CD14-positive monocyte (primary cell): ENCODE data around the gene C5orf58. TPM values are rescaled to one million over a fixed set of nuclear protein-coding genes. Genes with fewer than 3 reads are reported as not detected.

Experiments
- DNase-seq, 3 donors: peaks; one replicate each; pipeline ENCODE4 v3.0.0-alpha.2; 2011 to 2022
- H2AFZ ChIP-seq: 2 replicates; pipeline ENCODE4 v1.6.0; 2012; ENCODE audit warnings: mild to moderate bottlenecking, low read depth, low read length, inconsistent platforms; ENCODE audit not compliant: insufficient read depth, poor library complexity, severe bottlenecking
- H3K27ac ChIP-seq, 2 donors: 1 replicate in 1 of 2; 2 replicates in 1 of 2; pipeline ENCODE4 v1.5.1; 2012 to 2013; ENCODE audit warnings: low read length in 2 of 2, control low read depth in 1 of 2, inconsistent platforms in 1 of 2, low read depth in 1 of 2, mild to moderate bottlenecking in 1 of 2
- H3K27me3 ChIP-seq, 2 donors: one replicate each; pipeline versions ENCODE4 v1.6.0 to v1.6.1; 2011 to 2013; ENCODE audit warnings: low read length in 2 of 2; ENCODE audit not compliant: control insufficient read depth in 2 of 2, insufficient read depth in 2 of 2
- H3K36me3 ChIP-seq, 2 donors: replicated peaks in 1 of 2; 1 replicate in 1 of 2; 2 replicates in 1 of 2; pipeline versions ENCODE4 v1.5.1 to v1.6.1; 2012 to 2013; ENCODE audit warnings: low read length in 2 of 2, control low read depth in 1 of 2, inconsistent platforms in 1 of 2, mild to moderate bottlenecking in 1 of 2; ENCODE audit not compliant: insufficient read depth in 2 of 2, control insufficient read depth in 1 of 2
- H3K4me1 ChIP-seq, 2 donors: 1 replicate in 1 of 2; 2 replicates in 1 of 2; pipeline versions ENCODE4 v1.5.1 to v1.6.1; 2012 to 2013; ENCODE audit warnings: low read length in 2 of 2, control low read depth in 1 of 2, inconsistent platforms in 1 of 2, mild to moderate bottlenecking in 1 of 2, moderate library complexity in 1 of 2; ENCODE audit not compliant: insufficient read depth in 2 of 2, control insufficient read depth in 1 of 2
- H3K4me2 ChIP-seq: replicated peaks from 2 replicates; pipeline ENCODE3; 2012; ENCODE audit warnings: low read length, moderate library complexity, mild to moderate bottlenecking; ENCODE audit not compliant: poor library complexity, severe bottlenecking; ENCODE audit errors: extremely low read depth
- H3K4me3 ChIP-seq, 3 experiments: fragments of 200-600 bp in 1 of 3; sonication (generic) in 1 of 3; replicated peaks in 1 of 3; 1 replicate in 2 of 3; 2 replicates in 1 of 3; pipeline ENCODE4 v1.5.1; 2011 to 2013; ENCODE audit warnings: low read length in 3 of 3, mild to moderate bottlenecking in 3 of 3, control low read depth in 2 of 3, low read depth in 2 of 3, inconsistent platforms in 1 of 3, moderate library complexity in 1 of 3
- H3K79me2 ChIP-seq: 2 replicates; pipeline ENCODE4 v1.6.0; 2012; ENCODE audit warnings: mild to moderate bottlenecking, control low read depth, inconsistent platforms, low read length, moderate library complexity; ENCODE audit not compliant: insufficient read depth
- H3K9ac ChIP-seq: 2 replicates; pipeline ENCODE4 v1.6.0; 2017; ENCODE audit warnings: low read length, mild to moderate bottlenecking; ENCODE audit not compliant: insufficient read depth, poor library complexity, severe bottlenecking
- H3K9me3 ChIP-seq, 2 donors: replicated peaks in 1 of 2; 1 replicate in 1 of 2; 2 replicates in 1 of 2; pipeline versions ENCODE4 v1.5.1 to v1.6.1; 2012 to 2013; ENCODE audit warnings: low read length in 2 of 2, control low read depth in 1 of 2; ENCODE audit not compliant: control insufficient read depth in 1 of 2, insufficient read depth in 1 of 2
- H4K20me1 ChIP-seq: 2 replicates; pipeline ENCODE4 v1.6.0; 2012; ENCODE audit warnings: mild to moderate bottlenecking, low read length, control low read depth, moderate library complexity; ENCODE audit not compliant: insufficient read depth
- H3K27ac Mint-ChIP-seq, 7 donors: one replicate each; pipeline ENCODE4 v1.8.0; 2020; ENCODE audit warnings: mild to moderate bottlenecking in 7 of 7, mixed read lengths in 7 of 7, moderate library complexity in 6 of 7, inconsistent platforms in 2 of 7
- H3K27me3 Mint-ChIP-seq, 3 donors: one replicate each; pipeline ENCODE4 v1.8.0; 2021 to 2022; ENCODE audit warnings: low read depth in 3 of 3, mild to moderate bottlenecking in 3 of 3, mixed read lengths in 3 of 3, moderate library complexity in 3 of 3, inconsistent platforms in 1 of 3
- H3K36me3 Mint-ChIP-seq, 2 donors: one replicate each; pipeline ENCODE4 v1.8.0; 2020; ENCODE audit warnings: mixed read lengths in 2 of 2, inconsistent platforms in 1 of 2, mild to moderate bottlenecking in 1 of 2
- H3K4me1 Mint-ChIP-seq: one replicate; pipeline ENCODE4 v1.8.0; 2020; ENCODE audit warnings: mild to moderate bottlenecking, mixed read lengths
- H3K4me3 Mint-ChIP-seq, 2 donors: one replicate each; pipeline ENCODE4 v1.8.0; 2020; ENCODE audit warnings: mild to moderate bottlenecking in 2 of 2, mixed read lengths in 2 of 2, moderate library complexity in 1 of 2
- H3K9me3 Mint-ChIP-seq, 7 donors: one replicate each; pipeline ENCODE4 v1.8.0; 2020 to 2022; ENCODE audit warnings: mixed read lengths in 7 of 7, mild to moderate bottlenecking in 6 of 7, moderate library complexity in 6 of 7, inconsistent platforms in 2 of 7
- CTCF ChIP-seq: fragments of 200-600 bp; IDR thresholded peaks from one replicate; pipeline ENCODE4 v1.8.0; 2022; ENCODE audit warnings: antibody characterized with exemption, mild to moderate bottlenecking
- WGBS: methylation state at CpG from one replicate; pipeline ENCODE4 v1.1.5; 2013; ENCODE audit warnings: missing lambda C conversion rate; ENCODE audit not compliant: insufficient coverage; 5-methylcytosine and 5-hydroxymethylcytosine counted together
- intact Hi-C, 2 donors: fragments of 100-400 bp; cut with micrococcal nuclease; formaldehyde crosslinking; loops; one replicate each; pipeline versions ENCODE4 v1.15.0 to v1.15.1; 2023
- polyA plus RNA-seq, 3 donors: library from polyadenylated mRNA; depleted of rRNA in 1 of 3; unstranded in 2 of 3; stranded (reverse) in 1 of 3; fragments of 300-500 nt in 2 of 3; fragments of >200 nt in 1 of 3; fragmentation: Illumina TruSeq in 2 of 3; gene quantifications; 1 replicate in 2 of 3; 2 replicates in 1 of 3; pipeline ENCODE4 v1.2.3, GENCODE V29; 2012 to 2021

C5orf58 gene
- polyA plus RNA-seq, 3 donors, result 0.46 TPM; not detected in 2

DNA sequence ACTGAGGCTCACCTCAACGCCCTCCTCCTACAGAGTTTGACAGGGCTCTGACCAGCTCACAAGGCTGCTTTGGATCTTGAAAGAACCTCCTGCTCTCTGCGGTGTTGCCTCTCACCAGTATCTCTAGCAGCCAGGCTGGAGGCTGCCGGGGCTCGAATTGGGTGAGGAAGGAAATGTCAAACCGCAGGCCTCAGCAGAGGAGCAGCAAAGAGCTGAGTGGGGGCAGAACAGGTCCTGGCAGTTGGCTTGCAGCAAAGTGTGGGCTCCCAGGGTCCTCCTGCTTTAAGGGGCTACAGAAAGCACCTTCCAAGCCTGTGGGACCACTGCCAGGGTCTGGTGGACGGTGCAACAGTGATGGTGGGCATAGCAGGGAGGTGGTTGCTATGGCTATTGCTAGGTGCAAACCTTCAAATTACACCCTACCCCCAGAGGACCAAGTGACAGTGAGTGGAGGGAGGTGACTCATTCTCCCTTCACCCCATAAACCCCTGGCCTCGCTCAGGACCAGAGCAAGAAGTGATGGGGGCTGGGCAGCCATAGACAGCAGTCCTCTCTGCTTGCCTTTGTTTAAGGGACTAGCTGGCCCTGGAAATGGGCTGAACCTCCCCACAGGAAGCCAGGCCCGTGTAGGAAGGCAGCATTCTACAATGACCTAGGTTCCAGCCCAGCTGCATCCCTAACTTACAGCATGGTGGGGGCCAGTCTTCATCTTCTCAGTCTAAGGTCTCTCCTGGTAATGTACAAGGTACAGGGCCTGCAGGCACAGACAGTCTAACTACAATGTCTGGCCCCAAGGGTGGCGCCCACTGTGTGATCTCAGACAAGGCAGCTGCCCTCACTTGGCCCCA is 46.0 kb downstream of the C5orf58 start:
- 0% methylated on average over 6 of the region's 9 CpGs for WGBS
- Mint-ChIP-seq H3K27ac (peak overlapping the region; percentile 93 to 99 (median 98)), H3K36me3 (peaks cover 76 to 89% of the 10 kb centered on the region in 2 donors), H3K4me1 (peaks cover 89% of the 10 kb centered on the region), H3K9me3 (no peaks in the 10 kb centered on the region), H3K27me3 (no peaks in the 10 kb centered on the region), H3K4me3 (peak overlapping the region; percentile 73 to 87)
- Histone ChIP-seq H3K27me3 (no peaks in the 10 kb centered on the region), H3K4me2 (peak overlapping the region; percentile 70), H3K4me3 (peak overlapping the region in 1 of 3 experiments; percentile 58), H2AFZ (no peak overlapping the region), H4K20me1 (peaks cover 96% of the 10 kb centered on the region), H3K36me3 (peaks cover 57 to 71% of the 10 kb centered on the region in 2 donors), H3K79me2 (peaks cover 90% of the 10 kb centered on the region), H3K9me3 (no peaks in the 10 kb centered on the region), H3K9ac (peak overlapping the region; percentile 55), H3K27ac (peak overlapping the region; percentile 91 to 92), H3K4me1 (peaks cover 76 to 84% of the 10 kb centered on the region in 2 donors)
- intact Hi-C loops, result loop anchor here in 1 of 2 donors (1.0 kb wide), 1 partner anchor 10 kb away; no protein-coding TSS in a partner anchor
- DNase-seq, result peak; percentile 83 to 87 (median 84)
- no peak for TF ChIP-seq CTCF

GRCh38 chr5:170279459-170279817 is 46.7 kb downstream of the C5orf58 start:
- peaks cover 90% of the 10 kb centered on the region for H3K79me2 ChIP-seq
- TF ChIP-seq CTCF, result no peak
- H3K4me1 Mint-ChIP-seq, result peaks cover 88% of the 10 kb centered on the region
- no peaks in the 10 kb centered on the region for H3K27me3 Mint-ChIP-seq
- H3K4me3 Mint-ChIP-seq, result peak overlapping the region; percentile 73 to 87
- peaks cover 75 to 89% of the 10 kb centered on the region in 2 donors for H3K36me3 Mint-ChIP-seq
- H2AFZ ChIP-seq, result no peak overlapping the region
- H3K9me3 Mint-ChIP-seq, result no peaks in the 10 kb centered on the region
- no peaks in the 10 kb centered on the region for H3K9me3 ChIP-seq
- peak overlapping the region in 1 of 3 experiments; percentile 58 for H3K4me3 ChIP-seq
- H3K27me3 ChIP-seq, result no peaks in the 10 kb centered on the region
- H4K20me1 ChIP-seq, result peaks cover 96% of the 10 kb centered on the region
- peak overlapping the region; percentile 55 for H3K9ac ChIP-seq
- H3K27ac Mint-ChIP-seq, result peak overlapping the region; percentile 93 to 99 (median 98)
- H3K4me1 ChIP-seq, result peaks cover 79 to 85% of the 10 kb centered on the region in 2 donors
- peaks cover 57 to 71% of the 10 kb centered on the region in 2 donors for H3K36me3 ChIP-seq
- intact Hi-C loops, result no loop called here
- WGBS, result no CpG with 5 or more reads among the region's 4 CpGs
- peak overlapping the region; percentile 91 to 92 for H3K27ac ChIP-seq
- peak overlapping the region; percentile 70 for H3K4me2 ChIP-seq
- no peak for DNase-seq
